ENCODE results near the gene TAF6.
"Not testable (repeated sequence)": the region's sequence is repeated elsewhere in the genome, so short reads cannot be mapped to it uniquely, and the experiment has no call there.

The TAF6 gene

GRCh38 chr7:100152404-100152803 lies 33.2 kb upstream of the TAF6 start:
- DNase-seq, result peak in 1 of 2 donors; percentile 32

- peak; percentile 80 to 96 for DNase-seq
Measured at GRCh38 chr7:100148559-100149328, 29.6 kb upstream of the TAF6 start, which contains the start of gene LAMTOR4. Gene LAMTOR4 (plus strand): TSS chr7:100148918. CDS start chr7:100148973, 55 bp downstream.

GRCh38 chr7:100148225-100148558 lies 29.0 kb upstream of the TAF6 start:
- DNase-seq, result no peak

GRCh38 chr7:100147278-100147677 lies 28.1 kb upstream of the TAF6 start:
- DNase-seq, result no peak

- DNase-seq, result not testable (repeated sequence)
Measured at GRCh38 chr7:100146350-100146749, 27.2 kb upstream of the TAF6 start.

GRCh38 chr7:100142461-100142860 lies 23.3 kb upstream of the TAF6 start:
- DNase-seq, result no peak

- DNase-seq, result no peak
Measured at GRCh38 chr7:100141555-100141949, 22.4 kb upstream of the TAF6 start.

- no peak for DNase-seq
Measured at GRCh38 chr7:100137851-100138760, 18.9 kb upstream of the TAF6 start.

- DNase-seq, result peak in 1 of 2 donors; percentile 38
Measured at GRCh38 chr7:100132697-100133151, 13.6 kb upstream of the TAF6 start.

- DNase-seq, result no peak
Measured at GRCh38 chr7:100132126-100132525, 13.0 kb upstream of the TAF6 start.

GRCh38 chr7:100130608-100131453 lies 11.7 kb upstream of the TAF6 start:
- peak; percentile 40 to 57 for DNase-seq

- not testable (repeated sequence) for DNase-seq
Measured at GRCh38 chr7:100130220-100130607, 11.1 kb upstream of the TAF6 start.

GRCh38 chr7:100128637-100128963 lies 9.4 kb upstream of the TAF6 start:
- no peak for DNase-seq

GRCh38 chr7:100127866-100128636 lies 8.9 kb upstream of the TAF6 start:
- DNase-seq, result peak in 1 of 2 donors; percentile 26

- DNase-seq, result peak; percentile 80 to 84
Measured at GRCh38 chr7:100126931-100127865, 8.0 kb upstream of the TAF6 start, which contains the start of gene MBLAC1. Gene MBLAC1 (plus strand): TSS chr7:100126967. CDS start chr7:100127396, 429 bp downstream.

GRCh38 chr7:100126239-100126930 lies 7.2 kb upstream of the TAF6 start:
- DNase-seq, result no peak

- DNase-seq, result no peak
Measured at GRCh38 chr7:100124301-100125230, 5.4 kb upstream of the TAF6 start.

GRCh38 chr7:100122568-100122967 lies 3.4 kb upstream of the TAF6 start:
- DNase-seq, result no peak

GRCh38 chr7:100122067-100122466 lies 2.9 kb upstream of the TAF6 start:
- DNase-seq, result no peak
